Endothelial cell of umbilical vein (primary cell): ENCODE data around the gene RALB. TPM values are rescaled to one million over a fixed set of nuclear protein-coding genes. Genes with fewer than 3 reads are reported as not detected.

Source experiments
- BruUV-seq: library from RNA; stranded (reverse); fragments of 400-500 nt; replicated peaks from 2 replicates; lab custom pipeline; 2021; lab: Mats Ljungman, UMichigan
- CTCF ChIA-PET: fragments of 300-600, 350-600 bp; sonication (Branson Sonifier 250); formaldehyde crosslinking; loops from one replicate; lab custom pipeline; 2021; ENCODE audit warnings: antibody characterized with exemption, inconsistent platforms; lab: Charles Lee
- POLR2A ChIA-PET: fragments of 300-600, 350-600 bp; sonication (Branson Sonifier 250); formaldehyde crosslinking; loops from one replicate; lab custom pipeline; 2021; ENCODE audit warnings: antibody characterized with exemption, inconsistent platforms; lab: Charles Lee
- DNase-seq: peaks from one replicate; pipeline ENCODE4 v3.0.0-alpha.2; 2011; ENCODE audit warnings: low read depth, low spot score
- FAIRE-seq: peaks from 2 replicates; lab custom pipeline; 2011; peaks lifted over from hg19 to GRCh38; lab: Jason Lieb, UNC
- H2AFZ ChIP-seq: 2 replicates; pipeline ENCODE4 v1.6.0; 2012; ENCODE audit warnings: low read depth, low read length, control low read depth, inconsistent platforms
- H3K27ac ChIP-seq: 2 replicates; pipeline ENCODE4 v1.5.1; 2011; ENCODE audit warnings: low read depth, mild to moderate bottlenecking, control low read depth, low read length, moderate library complexity; ENCODE audit not compliant: insufficient read depth
- H3K27me3 ChIP-seq, 2 experiments: 2 replicates each; pipeline versions ENCODE4 v1.6.0 to v1.6.1; 2011; ENCODE audit warnings: low read length in 2 of 2, mixed read lengths in 1 of 2; ENCODE audit not compliant: control insufficient read depth in 2 of 2, insufficient read depth in 2 of 2
- H3K36me3 ChIP-seq, 2 experiments: 2 replicates in 1 of 2; 3 replicates in 1 of 2; pipeline ENCODE4 v1.5.1; 2011; ENCODE audit warnings: low read length in 2 of 2, mild to moderate bottlenecking in 1 of 2, moderate library complexity in 1 of 2; ENCODE audit not compliant: control insufficient read depth in 2 of 2, insufficient read depth in 2 of 2; ENCODE audit errors: extremely low read depth in 1 of 2
- H3K4me1 ChIP-seq: 3 replicates; pipeline ENCODE4 v1.5.1; 2011; ENCODE audit warnings: mild to moderate bottlenecking, low read length; ENCODE audit not compliant: control insufficient read depth, insufficient read depth; ENCODE audit errors: extremely low read depth
- H3K4me2 ChIP-seq: 2 replicates; pipeline ENCODE4 v1.6.1; 2011; ENCODE audit warnings: low read length, control low read depth, mixed read lengths; ENCODE audit not compliant: insufficient read depth
- H3K4me3 ChIP-seq, 3 experiments: fragments of 200-600 bp in 1 of 3; sonication (generic), shearing (Covaris generic) in 1 of 3; replicated peaks in 1 of 3; 2 replicates each; pipeline ENCODE4 v1.5.1; 2011 to 2016; ENCODE audit warnings: control low read depth in 3 of 3, low read length in 3 of 3, mild to moderate bottlenecking in 2 of 3, inconsistent platforms in 1 of 3, low read depth in 1 of 3, moderate library complexity in 1 of 3; ENCODE audit not compliant: insufficient read depth in 1 of 3
- H3K79me2 ChIP-seq: 2 replicates; pipeline ENCODE4 v1.6.0; 2012; ENCODE audit warnings: low read length, inconsistent platforms; ENCODE audit not compliant: control insufficient read depth, insufficient read depth
- H3K9ac ChIP-seq: replicated peaks from 2 replicates; pipeline ENCODE3; 2011; ENCODE audit warnings: low read length, control low read depth; ENCODE audit not compliant: insufficient read depth; ENCODE audit errors: extremely low read depth
- H3K9me1 ChIP-seq: replicated peaks from 3 replicates; pipeline ENCODE4 v1.6.0; 2011; ENCODE audit warnings: mild to moderate bottlenecking, low read length; ENCODE audit not compliant: control insufficient read depth, insufficient read depth; ENCODE audit errors: extremely low read depth
- H3K9me3 ChIP-seq: replicated peaks from 2 replicates; pipeline ENCODE4 v1.5.1; 2012; ENCODE audit warnings: low read length, inconsistent platforms; ENCODE audit not compliant: control insufficient read depth, insufficient read depth
- H4K20me1 ChIP-seq: replicated peaks from 2 replicates; pipeline ENCODE3; 2011; ENCODE audit warnings: mild to moderate bottlenecking, low read length; ENCODE audit not compliant: control insufficient read depth, insufficient read depth; ENCODE audit errors: extremely low read depth
- CTCF ChIP-seq, 2 donors: IDR thresholded peaks; 1 replicate in 1 of 2; 2 replicates in 1 of 2; pipeline ENCODE4 v1.5.1; 2011; ENCODE audit warnings: low read length in 2 of 2, mild to moderate bottlenecking in 2 of 2, moderate library complexity in 2 of 2, control low read depth in 1 of 2, inconsistent platforms in 1 of 2, low read depth in 1 of 2; ENCODE audit not compliant: insufficient read depth in 1 of 2; ENCODE audit errors: extremely low read depth in 1 of 2
- EZH2 ChIP-seq: IDR thresholded peaks from 2 replicates; pipeline ENCODE4 v1.6.1; 2012; ENCODE audit warnings: borderline replicate concordance, low read depth, mild to moderate bottlenecking, moderate library complexity, low read length, inconsistent platforms; ENCODE audit not compliant: severe bottlenecking
- FOS ChIP-seq: IDR thresholded peaks from 2 replicates; pipeline ENCODE4 v1.6.1; 2011; ENCODE audit warnings: mild to moderate bottlenecking, low read length, moderate library complexity, borderline replicate concordance; ENCODE audit not compliant: insufficient read depth
- GATA2 ChIP-seq: IDR thresholded peaks from 2 replicates; pipeline ENCODE4 v1.7.0; 2011; ENCODE audit warnings: low read depth, mild to moderate bottlenecking, moderate library complexity, mixed read lengths, low read length; ENCODE audit not compliant: insufficient read length, insufficient read depth
- JUN ChIP-seq: IDR thresholded peaks from 2 replicates; pipeline ENCODE4 v1.6.1; 2011; ENCODE audit warnings: borderline replicate concordance, low read depth; ENCODE audit not compliant: insufficient read length, insufficient read depth
- MAX ChIP-seq: IDR thresholded peaks from 2 replicates; pipeline ENCODE4 v1.6.1; 2011; ENCODE audit not compliant: insufficient read depth, insufficient read length
- MYC ChIP-seq: IDR thresholded peaks from one replicate; pipeline ENCODE4 v1.6.1; 2011; ENCODE audit warnings: mild to moderate bottlenecking, low read depth, low read length
- POLR2A ChIP-seq: IDR thresholded peaks from 2 replicates; pipeline ENCODE4 v1.6.1; 2012; ENCODE audit warnings: low read depth, mild to moderate bottlenecking, control low read depth, low read length
- POLR2AphosphoS5 ChIP-seq: IDR thresholded peaks from 2 replicates; pipeline ENCODE4 v1.6.1; 2012; ENCODE audit warnings: low read depth, mild to moderate bottlenecking, control low read depth, low read length, moderate library complexity; ENCODE audit not compliant: insufficient read depth
- dilution Hi-C: fragments of 300-500 bp; cut with MboI; formaldehyde crosslinking; loops from one replicate; pipeline ENCODE4 v1.15.0; 2019; ENCODE audit warnings: low sequenced_read_pairs; ENCODE audit not compliant: extremely low pct_ligation_motif_present
- intact Hi-C: fragments of 100-400 bp; cut with micrococcal nuclease; formaldehyde crosslinking; loops from one replicate; pipeline ENCODE4 v1.10.0; 2022
- polyA plus RNA-seq, 4 experiments: library from polyadenylated mRNA; depleted of rRNA in 3 of 4; stranded (reverse) in 3 of 4; unstranded in 1 of 4; fragments of >200 nt; gene quantifications; 2 replicates each; pipeline versions ENCODE4 v1.2.1 to v1.2.3, GENCODE V29; 2011 to 2012; ENCODE audit warnings: missing spikeins in 1 of 4
- total RNA-seq: library from RNA; stranded (reverse); gene quantifications from 2 replicates; pipeline ENCODE4 v1.2.3, GENCODE V29; 2021

The RALB gene
- total and polyA plus RNA-seq, 2 donors (not counting 3 experiments of a cell fraction or from before 2014, with no cell fraction given): 105 to 115 TPM

GRCh38 chr2:120241684-120242083 is 11.0 kb upstream of the RALB start:
- H3K36me3 ChIP-seq: no peaks in the 10 kb centered on the region
- H3K9ac ChIP-seq: no peak overlapping the region
- no peaks in the 10 kb centered on the region for H3K27me3 ChIP-seq
- no peaks in the 10 kb centered on the region for H4K20me1 ChIP-seq
- FAIRE-seq (no peak), DNase-seq (no peak)
- H3K4me1 ChIP-seq: peaks cover 34% of the 10 kb centered on the region
- intact Hi-C loops (no loop called here), dilution Hi-C loops (no loop called here)
- ChIA-PET CTCF (interaction anchor here (1.5 to 2.7 kb wide), 2 partner anchors 9 to 71 kb away, joined by 3 to 8 read pairs; no protein-coding TSS in a partner anchor), POLR2A (interaction anchor here (2.5 kb wide), 1 partner anchor 11 kb away, joined by 29 read pairs; the partner anchor contains the start of gene RALB)
- no peak for TF ChIP-seq FOS
- TF ChIP-seq EZH2: no peak
- TF ChIP-seq MYC: no peak
- TF ChIP-seq MAX: no peak
- no peak for TF ChIP-seq POLR2AphosphoS5
- TF ChIP-seq GATA2: no peak
- TF ChIP-seq CTCF (IDR thresholded peaks at IDR 0.05; ENCODE audit: extremely low read depth in 1 of 2, insufficient read depth in 1 of 2, low read depth in 1 of 2, low read length in 2 of 2): no peak
- no peak for TF ChIP-seq JUN
- no peak for TF ChIP-seq POLR2A
- no peak overlapping the region for H2AFZ ChIP-seq
- H3K4me3 ChIP-seq: no peak overlapping the region
- no peak overlapping the region for H3K4me2 ChIP-seq
- no TSS peak for BruUV-seq
- no peak overlapping the region for H3K27ac ChIP-seq
- no peaks in the 10 kb centered on the region for H3K9me3 ChIP-seq
- H3K79me2 ChIP-seq: no peaks in the 10 kb centered on the region
- H3K9me1 ChIP-seq: no peaks in the 10 kb centered on the region
